ENCODE measurements around the gene YDJC. TPM values are rescaled to one million over a fixed set of nuclear protein-coding genes. Genes with fewer than 3 reads are reported as not detected.
A peak's percentile ranks its signal among the peaks of the same experiment; 100 is the strongest.

YDJC gene
- 27.0 and 32.0 TPM in 2 replicates for total RNA-seq (2016; rRNA removed; fragmentation: Illumina TruSeq; extraction: Trizol)
- 18.2 and 18.6 TPM in 2 replicates for total RNA-seq (2016; cell fraction: cytosol; rRNA removed; fragmentation: Illumina TruSeq; extraction: Trizol; ENCODE audit: low read depth)
- 28.2 and 30.6 TPM in 2 replicates for total RNA-seq (2016; cell fraction: insoluble cytoplasmic fraction; rRNA removed; fragmentation: Illumina TruSeq; extraction: Trizol)
- total RNA-seq (2016; cell fraction: membrane; rRNA removed; fragmentation: Illumina TruSeq; extraction: Trizol) = 30.4 and 39.2 TPM in 2 replicates
- total RNA-seq (2016; cell fraction: nucleus; rRNA removed; fragmentation: Illumina TruSeq; extraction: Trizol) = 14.3 and 16.0 TPM in 2 replicates
- polyA plus RNA-seq (2011; rRNA removed) = 15.3 and 19.9 TPM in 2 replicates
- 15.7 and 30.3 TPM in 2 replicates for polyA plus RNA-seq (2011; cell fraction: cytosol; rRNA removed)
- polyA plus RNA-seq (2011; cell fraction: nucleus; rRNA removed) = 42.4 and 43.1 TPM in 2 replicates
- polyA plus RNA-seq (2012) = 10.8 and 14.7 TPM in 2 replicates
- polyA plus RNA-seq (2016; cell fraction: cytosol; fragmentation: Illumina TruSeq; extraction: Trizol; ENCODE audit: low read depth) = 20.1 and 25.1 TPM in 2 replicates
- polyA plus RNA-seq (2016; cell fraction: insoluble cytoplasmic fraction; fragmentation: Illumina TruSeq; extraction: Trizol; ENCODE audit: low read depth) = 30.6 and 33.5 TPM in 2 replicates
- polyA plus RNA-seq (2016; cell fraction: membrane; fragmentation: Illumina TruSeq; extraction: Trizol; ENCODE audit: low read depth) = 32.1 and 32.9 TPM in 2 replicates
- 31.4 and 34.1 TPM in 2 replicates for polyA plus RNA-seq (2016; cell fraction: nucleus; fragmentation: Illumina TruSeq; extraction: Trizol; ENCODE audit: insufficient read depth, low read depth)
- polyA minus RNA-seq (2011; rRNA and poly(A)+ RNA removed; ENCODE audit: low replicate concordance) = 24.6 and 29.4 TPM in 2 replicates
- polyA minus RNA-seq (2011; cell fraction: cytosol; rRNA and poly(A)+ RNA removed) = 8.5 and 10.8 TPM in 2 replicates
- polyA minus RNA-seq (2011; cell fraction: nucleus; rRNA and poly(A)+ RNA removed) = 11.7 and 13.1 TPM in 2 replicates
- Bru-seq, nascent RNA = percentile 80 among the genes with signal in this experiment
- percentile 82 among the genes with signal in this experiment for BruChase-seq, experiment 1, labeled RNA remaining after a 6-hour chase
- percentile 76 among the genes with signal in this experiment for BruChase-seq, experiment 2, labeled RNA remaining after a 2-hour chase
- long read RNA-seq, experiment 1, transcript YDJC-205 (2 exons, 1,423 nt) = minor isoform, 9 of 64 reads
- long read RNA-seq, experiment 1, transcript YDJC-201 (5 exons, 1,351 nt) = minor isoform, 7 of 64 reads
- long read RNA-seq, experiment 1, transcript YDJC-206 (4 exons, 1,494 nt) = minor isoform, 5 of 64 reads
- long read RNA-seq, experiment 1, transcript YDJC-203 (5 exons, 1,410 nt) = major isoform, 23 of 64 reads
- long read RNA-seq, experiment 1, partial matches to known transcripts = 8 of 64 reads
- long read RNA-seq, experiment 1, other reads (novel, unspliced or antisense) = 12 of 64 reads
- long read RNA-seq, experiment 2, transcript YDJC-205 (2 exons, 1,423 nt) = minor isoform, 15 of 153 reads
- long read RNA-seq, experiment 2, transcript YDJC-206 (4 exons, 1,494 nt) = minor isoform, 18 of 153 reads
- long read RNA-seq, experiment 2, transcript YDJC-201 (5 exons, 1,351 nt) = minor isoform, 18 of 153 reads
- long read RNA-seq, experiment 2, transcript YDJC-203 (5 exons, 1,410 nt) = major isoform, 37 of 153 reads
- long read RNA-seq, experiment 2, partial matches to known transcripts = 46 of 153 reads
- long read RNA-seq, experiment 2, other reads (novel, unspliced or antisense) = 15 of 153 reads

DNA sequence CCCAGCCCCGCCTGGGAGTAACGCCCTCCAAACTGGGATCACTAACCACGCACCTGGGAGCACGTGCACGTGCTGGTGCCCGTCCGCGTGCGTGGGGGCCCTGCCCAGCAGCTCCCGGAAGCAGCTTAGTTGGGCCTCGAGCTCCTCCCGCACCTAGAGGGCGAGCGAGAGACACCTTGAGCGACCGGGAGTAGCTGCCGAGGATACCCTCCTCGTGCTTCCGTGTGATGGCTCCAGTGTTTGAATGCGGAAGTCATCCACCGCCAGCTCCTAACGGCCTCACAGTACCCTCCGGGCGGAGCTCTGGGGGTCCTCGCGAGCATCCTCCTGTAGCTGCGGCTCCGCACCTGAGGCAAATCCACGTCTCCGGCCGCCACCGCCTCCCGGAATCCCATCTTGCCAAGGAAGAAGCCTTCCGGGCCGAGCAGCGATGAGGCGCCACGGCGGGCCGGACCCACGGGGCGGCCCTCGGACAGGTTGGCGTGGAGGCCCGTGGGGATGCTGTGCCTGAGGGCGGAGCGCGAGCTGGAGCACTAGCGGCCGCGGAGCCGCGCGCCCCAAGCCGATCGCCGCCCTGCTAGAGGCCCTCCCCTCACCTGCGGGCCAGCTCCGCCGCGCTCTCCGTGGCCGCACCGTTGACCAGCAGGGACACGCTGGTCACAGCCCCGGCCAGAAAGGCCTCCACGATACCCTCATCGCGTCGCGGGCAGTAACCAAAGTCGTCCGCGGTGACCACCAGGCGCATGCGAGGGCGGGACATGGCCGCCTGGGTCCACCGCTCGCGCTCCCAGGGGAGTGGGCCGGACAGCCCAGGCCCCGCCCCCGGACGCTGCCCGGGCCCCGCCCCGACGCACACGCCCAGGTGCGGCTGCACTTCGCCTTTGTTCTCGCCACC, at the start of gene YDJC:
Gene YDJC (minus strand): TSS at position 768 of the 895 bp plus-strand sequence. CDS start 8 bp downstream, at position 760.
- FAIRE-seq (peak; percentile 72), DNase-seq (ENCODE audit: low spot score) (peak; percentile 90), ATAC-seq (peak; percentile 88)
- H2AFZ ChIP-seq (ENCODE audit: low read length) = no peak within 1 kb of the TSS
- peak within 1 kb of the TSS; percentile 79 for H3K27ac ChIP-seq (ENCODE audit: extremely low read length, insufficient read depth, low read length)
- ChIA-PET CTCF (ENCODE audit: low intra/inter-chr PET ratio, low total read pairs) (interaction anchor here (1.9 kb wide), 1 partner anchor 13 kb away, joined by 16 read pairs; the partner anchor contains the start of gene SDF2L1), POLR2A (interaction anchor here (0.9 to 2.0 kb wide), 8 partner anchors 10 to 172 kb away, joined by 3 to 58 read pairs (median 6); partner anchors contain the start of genes PPIL2 and SDF2L1)
- H3K9me3 ChIP-seq (ENCODE audit: low read length) = no peaks in the 10 kb centered on the region
- peaks cover 19% of the 10 kb centered on the region for H3K79me2 ChIP-seq (ENCODE audit: insufficient read depth, low read length)
- H3K36me3 ChIP-seq (replicated peaks in 1 of 2; ENCODE audit: control insufficient read depth in 1 of 2, insufficient read depth in 2 of 2, low read length in 2 of 2) = peaks cover 2 to 15% of the 10 kb centered on the region in 2 experiments; a peak in 2 of 5 replicates
- peak within 1 kb of the TSS; percentile 91 for H3K9ac ChIP-seq (ENCODE audit: insufficient read depth, low read depth, low read length)
- peaks cover 5% of the 10 kb centered on the region for H4K20me1 ChIP-seq (ENCODE audit: insufficient read depth, low read length)
- no peaks in the 10 kb centered on the region for H3K27me3 ChIP-seq (ENCODE audit: control insufficient read depth in 1 of 2, insufficient read depth in 2 of 2, low read length in 2 of 2)
- peak within 1 kb of the TSS; percentile 85 to 99 (median 91) for H3K4me3 ChIP-seq (replicated peaks in 1 of 3; ENCODE audit: insufficient read depth in 1 of 3, low read depth in 2 of 3, low read length in 3 of 3)
- H3K4me1 ChIP-seq (ENCODE audit: insufficient read depth, low read length) = peaks cover 32% of the 10 kb centered on the region
- intact Hi-C loops (cut with micrococcal nuclease; ENCODE audit: unreplicated experiment) = no loop called here
- BruUV-seq (replicated peaks) = TSS peak; percentile 79
- 0% methylated on average over 2 of the region's 93 CpGs for WGBS (ENCODE audit: low lambda C conversion rate)
- peak within 1 kb of the TSS; percentile 92 for H3K4me2 ChIP-seq (ENCODE audit: low read depth, low read length)
- in situ Hi-C loops (cut with HindIII; ENCODE audit: extremely low pct_ligation_motif_present, low pct_unique_long_range_greater_than_20kb) = no loop called here
- peak; percentile 72; the same call in 1 of the 2 replicates for TF ChIP-seq ZBED4 (CRISPR knock-in tag; IDR thresholded peaks at IDR 0.05; ENCODE audit: borderline replicate concordance)
- TF ChIP-seq TFDP1 (CRISPR knock-in tag; IDR thresholded peaks at IDR 0.05; ENCODE audit: borderline replicate concordance) = peak; percentile 97
- peak; percentile 74; the same call in 1 of the 2 replicates for TF ChIP-seq MTF1 (CRISPR knock-in tag; IDR thresholded peaks at IDR 0.05)
- peak; percentile 85; the same call in 1 of the 2 replicates for TF ChIP-seq ELF4 (CRISPR knock-in tag; IDR thresholded peaks at IDR 0.05; ENCODE audit: borderline replicate concordance)
- TF ChIP-seq ZNF136 (CRISPR knock-in tag; IDR thresholded peaks at IDR 0.05; ENCODE audit: low read depth) = no peak
- no peak; the same call in 1 of the 2 replicates for TF ChIP-seq TCF7 (IDR thresholded peaks at IDR 0.05; ENCODE audit: low read depth)
- TF ChIP-seq NPAS2 (CRISPR knock-in tag; IDR thresholded peaks at IDR 0.05; ENCODE audit: borderline replicate concordance) = no peak
- TF ChIP-seq CREBL2 (CRISPR knock-in tag; IDR thresholded peaks at IDR 0.05; ENCODE audit: borderline replicate concordance) = peak; percentile 99
- TF ChIP-seq MIER3 (CRISPR knock-in tag; IDR thresholded peaks at IDR 0.05; ENCODE audit: borderline replicate concordance) = peak; percentile 87; the same call in 1 of the 2 replicates
